Upper lobe of right lung (tissue), 1 donor: Measurements from ENCODE around the gene CAMKMT. TPM values are rescaled to one million over a fixed set of nuclear protein-coding genes. Genes with fewer than 3 reads are reported as not detected.

Experiments used
- ATAC-seq: fragments of 200-7000 bp; cut with Tn5 transposase; one replicate; pipeline ENCODE4 v1.9.1; 2020; ENCODE audit warnings: mild to moderate bottlenecking, moderate library complexity
- DNase-seq: peaks from one replicate; pipeline ENCODE4 v3.0.0-alpha.2; 2020
- H3K27ac ChIP-seq: fragments of 200-600 bp; one replicate; pipeline ENCODE4 v1.8.0; 2022
- H3K27me3 ChIP-seq: fragments of 200-600 bp; one replicate; pipeline ENCODE4 v1.8.0; 2022; ENCODE audit warnings: mild to moderate bottlenecking
- H3K36me3 ChIP-seq: fragments of 200-600 bp; one replicate; pipeline ENCODE4 v1.8.0; 2022
- H3K4me1 ChIP-seq: fragments of 200-600 bp; one replicate; pipeline ENCODE4 v1.8.0; 2022
- H3K4me3 ChIP-seq: fragments of 200-600 bp; one replicate; pipeline ENCODE4 v1.8.0; 2022; ENCODE audit warnings: mild to moderate bottlenecking
- H3K9me3 ChIP-seq: fragments of 200-600 bp; one replicate; pipeline ENCODE4 v1.8.0; 2022
- intact Hi-C: fragments of 100-400 bp; cut with DNase I; formaldehyde crosslinking; loops from one replicate; pipeline ENCODE4 v1.11.0; 2022
- total RNA-seq: library from RNA; stranded (reverse); fragmentation: NEBNext Ultra II Directional; extraction: Animal tissue kit (Norgen Biotek cat#: 25700); gene quantifications from one replicate; pipeline ENCODE4 v1.2.1, GENCODE V29; 2021
- TF ChIP-seq, protein P1 (sequence below): fragments of 200-600 bp; IDR thresholded peaks from one replicate; pipeline ENCODE4 v1.8.0; 2022; ENCODE audit warnings: antibody characterized with exemption
- donor health status: DM: no; HTN: yes; CAD: no; lungs with severe emphysema.

The CAMKMT gene
- total RNA-seq, 1 donor from 2014 or later, result 10.5 TPM

GRCh38 chr2:44707945-44708660, 346.4 kb downstream of the CAMKMT start:
- intact Hi-C loops, result no loop called here
- Histone ChIP-seq H3K27ac (no peak overlapping the region), H3K9me3 (no peaks in the 10 kb centered on the region), H3K36me3 (no peaks in the 10 kb centered on the region), H3K27me3 (no peaks in the 10 kb centered on the region), H3K4me1 (no peaks in the 10 kb centered on the region), H3K4me3 (no peak overlapping the region)
- TF ChIP-seq, protein P1, sequence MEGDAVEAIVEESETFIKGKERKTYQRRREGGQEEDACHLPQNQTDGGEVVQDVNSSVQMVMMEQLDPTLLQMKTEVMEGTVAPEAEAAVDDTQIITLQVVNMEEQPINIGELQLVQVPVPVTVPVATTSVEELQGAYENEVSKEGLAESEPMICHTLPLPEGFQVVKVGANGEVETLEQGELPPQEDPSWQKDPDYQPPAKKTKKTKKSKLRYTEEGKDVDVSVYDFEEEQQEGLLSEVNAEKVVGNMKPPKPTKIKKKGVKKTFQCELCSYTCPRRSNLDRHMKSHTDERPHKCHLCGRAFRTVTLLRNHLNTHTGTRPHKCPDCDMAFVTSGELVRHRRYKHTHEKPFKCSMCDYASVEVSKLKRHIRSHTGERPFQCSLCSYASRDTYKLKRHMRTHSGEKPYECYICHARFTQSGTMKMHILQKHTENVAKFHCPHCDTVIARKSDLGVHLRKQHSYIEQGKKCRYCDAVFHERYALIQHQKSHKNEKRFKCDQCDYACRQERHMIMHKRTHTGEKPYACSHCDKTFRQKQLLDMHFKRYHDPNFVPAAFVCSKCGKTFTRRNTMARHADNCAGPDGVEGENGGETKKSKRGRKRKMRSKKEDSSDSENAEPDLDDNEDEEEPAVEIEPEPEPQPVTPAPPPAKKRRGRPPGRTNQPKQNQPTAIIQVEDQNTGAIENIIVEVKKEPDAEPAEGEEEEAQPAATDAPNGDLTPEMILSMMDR, result no peak
- ATAC-seq (peak; percentile 83), DNase-seq (no peak)

GRCh38 chr2:44708661-44709000, 346.9 kb downstream of the CAMKMT start:
- no peak for DNase-seq
- no peaks in the 10 kb centered on the region for H3K4me1 ChIP-seq
- TF ChIP-seq, protein P1, result no peak
- no peak for ATAC-seq
- H3K27me3 ChIP-seq, result no peaks in the 10 kb centered on the region
- no peaks in the 10 kb centered on the region for H3K9me3 ChIP-seq
- H3K36me3 ChIP-seq, result no peaks in the 10 kb centered on the region
- intact Hi-C loops, result no loop called here
- no peak overlapping the region for H3K4me3 ChIP-seq
- H3K27ac ChIP-seq, result no peak overlapping the region

GRCh38 chr2:44713170-44713569, 351.4 kb downstream of the CAMKMT start:
- TF ChIP-seq, protein P1, result no peak
- no peaks in the 10 kb centered on the region for H3K9me3 ChIP-seq
- no peaks in the 10 kb centered on the region for H3K4me1 ChIP-seq
- no peak overlapping the region for H3K27ac ChIP-seq
- no peaks in the 10 kb centered on the region for H3K36me3 ChIP-seq
- intact Hi-C loops, result no loop called here
- DNase-seq (no peak), ATAC-seq (no peak)
- H3K27me3 ChIP-seq, result no peaks in the 10 kb centered on the region
- no peak overlapping the region for H3K4me3 ChIP-seq

- Histone ChIP-seq H3K4me1 (no peaks in the 10 kb centered on the region), H3K27ac (no peak overlapping the region), H3K4me3 (no peak overlapping the region), H3K36me3 (no peaks in the 10 kb centered on the region), H3K27me3 (no peaks in the 10 kb centered on the region), H3K9me3 (no peaks in the 10 kb centered on the region)
- intact Hi-C loops, result no loop called here
- TF ChIP-seq, protein P1, result no peak
- ATAC-seq (no peak), DNase-seq (no peak)
Measured at GRCh38 chr2:44715671-44716081, 353.9 kb downstream of the CAMKMT start.

DNA sequence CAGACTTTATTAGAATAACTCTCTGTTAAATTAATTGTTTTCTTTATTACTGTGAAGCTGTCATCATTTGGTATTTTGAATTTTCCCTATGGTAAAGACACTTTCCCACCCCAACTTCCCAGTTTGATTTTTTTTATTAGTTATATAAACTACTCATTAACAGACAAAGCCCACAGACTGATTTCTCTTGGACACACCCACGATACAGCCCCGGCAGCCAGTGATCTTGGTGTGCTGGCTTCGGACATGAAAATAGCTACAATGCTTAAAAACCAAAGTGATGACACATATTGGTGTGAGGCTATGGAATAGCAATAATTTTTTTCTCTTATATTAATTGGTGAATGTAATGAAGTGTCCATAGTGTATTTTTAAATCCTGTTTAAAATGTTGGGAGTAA, 354.4 kb downstream of the CAMKMT start:
- ATAC-seq (no peak), DNase-seq (no peak)
- Histone ChIP-seq H3K27ac (no peak overlapping the region), H3K4me3 (no peak overlapping the region), H3K36me3 (no peaks in the 10 kb centered on the region), H3K9me3 (no peaks in the 10 kb centered on the region), H3K4me1 (no peaks in the 10 kb centered on the region), H3K27me3 (no peaks in the 10 kb centered on the region)
- intact Hi-C loops, result no loop called here
- TF ChIP-seq, protein P1, result no peak

- Histone ChIP-seq H3K4me1 (no peaks in the 10 kb centered on the region), H3K9me3 (no peaks in the 10 kb centered on the region), H3K27ac (no peak overlapping the region), H3K4me3 (no peak overlapping the region), H3K27me3 (no peaks in the 10 kb centered on the region), H3K36me3 (no peaks in the 10 kb centered on the region)
- intact Hi-C loops, result no loop called here
- TF ChIP-seq, protein P1, result no peak
- DNase-seq (no peak), ATAC-seq (no peak)
Measured at GRCh38 chr2:44718431-44718830, 356.7 kb downstream of the CAMKMT start.
